Skin of body (tissue), 2 donors: ENCODE data around the gene AP3S2. TPM values are rescaled to one million over a fixed set of nuclear protein-coding genes. Genes with fewer than 3 reads are reported as not detected.
"Not testable (repeated sequence)": the region's sequence is repeated elsewhere in the genome, so short reads cannot be mapped to it uniquely, and the experiment has no call there.

Experiments
- DNase-seq: peaks from one replicate; lab custom pipeline; 2025; lab: John Stamatoyannopoulos, UW
- total RNA-seq: library from RNA; depleted of rRNA; stranded (reverse); fragments of >200 nt; gene quantifications from one replicate; pipeline ENCODE4 v1.2.3, GENCODE V29; 2014

Gene AP3S2
- total RNA-seq, 1 donor from 2014 or later: 34.5 TPM

GRCh38 chr15:89869490-89869889 lies 24.3 kb downstream of the AP3S2 start:
- DNase-seq: not testable (repeated sequence)

GRCh38 chr15:89864958-89865739 lies 28.6 kb downstream of the AP3S2 start:
- no peak for DNase-seq

- no peak for DNase-seq
These were observed 29.9 kb downstream of the AP3S2 start for GRCh38 chr15:89863918-89864317.

GRCh38 chr15:89860891-89861290 lies 32.9 kb downstream of the AP3S2 start:
- no peak for DNase-seq

- no peak for DNase-seq
These were observed 33.4 kb downstream of the AP3S2 start for GRCh38 chr15:89860431-89860830.

GRCh38 chr15:89858661-89859458 lies 34.9 kb downstream of the AP3S2 start:
- DNase-seq: no peak

- no peak for DNase-seq
These were observed 36.1 kb downstream of the AP3S2 start for GRCh38 chr15:89857673-89858072.

GRCh38 chr15:89855948-89856347 lies 37.8 kb downstream of the AP3S2 start:
- DNase-seq: no peak

GRCh38 chr15:89854863-89855262 lies 38.9 kb downstream of the AP3S2 start:
- DNase-seq: not testable (repeated sequence)

- DNase-seq: no peak
These were observed 41.3 kb downstream of the AP3S2 start for GRCh38 chr15:89852342-89852995.

GRCh38 chr15:89851673-89852341 lies 42.0 kb downstream of the AP3S2 start:
- no peak for DNase-seq

GRCh38 chr15:89848970-89849292 lies 44.9 kb downstream of the AP3S2 start:
- DNase-seq: no peak

- DNase-seq: no peak
These were observed 46.7 kb downstream of the AP3S2 start for GRCh38 chr15:89847101-89847500.

- DNase-seq: no peak
These were observed 48.4 kb downstream of the AP3S2 start for GRCh38 chr15:89845305-89845893.

- no peak for DNase-seq
These were observed 51.8 kb downstream of the AP3S2 start for GRCh38 chr15:89841962-89842361.

GRCh38 chr15:89841306-89841705 lies 52.5 kb downstream of the AP3S2 start:
- no peak for DNase-seq

- DNase-seq: no peak
These were observed 54.5 kb downstream of the AP3S2 start for GRCh38 chr15:89839167-89839810.

- no peak for DNase-seq
These were observed 56.0 kb downstream of the AP3S2 start for GRCh38 chr15:89837830-89838178.

GRCh38 chr15:89837134-89837829 lies 56.5 kb downstream of the AP3S2 start:
- no peak for DNase-seq
